ENCODE results near the gene TMEM144.
"Not testable (repeated sequence)": the region's sequence is repeated elsewhere in the genome, so short reads cannot be mapped to it uniquely, and the experiment has no call there.

Gene TMEM144

GRCh38 chr4:158192439-158193158 lies 17.7 kb upstream of the TMEM144 start:
- DNase-seq = no peak

- peak; percentile 63 for DNase-seq
Measured at GRCh38 chr4:158193171-158193749, 17.0 kb upstream of the TMEM144 start.

DNA sequence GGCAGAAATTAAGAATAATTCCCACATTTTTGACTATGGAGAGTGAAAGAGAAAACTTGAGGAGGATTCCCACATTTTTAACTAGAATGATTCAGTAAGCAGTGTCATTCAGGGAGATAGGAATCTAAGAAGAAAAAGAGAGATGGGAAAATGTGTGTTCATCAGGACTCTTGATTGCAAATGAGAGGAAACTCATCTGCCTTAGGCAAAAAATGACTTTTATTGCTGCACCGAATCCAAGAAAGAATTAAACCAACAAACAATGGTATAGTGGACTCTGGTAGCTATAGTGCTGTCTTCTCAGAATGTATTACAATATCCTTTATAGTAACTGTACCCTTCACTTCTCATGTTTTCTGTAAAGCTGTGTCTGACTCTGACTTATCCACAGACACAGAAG lies 15.0 kb upstream of the TMEM144 start:
- no peak for DNase-seq

DNA sequence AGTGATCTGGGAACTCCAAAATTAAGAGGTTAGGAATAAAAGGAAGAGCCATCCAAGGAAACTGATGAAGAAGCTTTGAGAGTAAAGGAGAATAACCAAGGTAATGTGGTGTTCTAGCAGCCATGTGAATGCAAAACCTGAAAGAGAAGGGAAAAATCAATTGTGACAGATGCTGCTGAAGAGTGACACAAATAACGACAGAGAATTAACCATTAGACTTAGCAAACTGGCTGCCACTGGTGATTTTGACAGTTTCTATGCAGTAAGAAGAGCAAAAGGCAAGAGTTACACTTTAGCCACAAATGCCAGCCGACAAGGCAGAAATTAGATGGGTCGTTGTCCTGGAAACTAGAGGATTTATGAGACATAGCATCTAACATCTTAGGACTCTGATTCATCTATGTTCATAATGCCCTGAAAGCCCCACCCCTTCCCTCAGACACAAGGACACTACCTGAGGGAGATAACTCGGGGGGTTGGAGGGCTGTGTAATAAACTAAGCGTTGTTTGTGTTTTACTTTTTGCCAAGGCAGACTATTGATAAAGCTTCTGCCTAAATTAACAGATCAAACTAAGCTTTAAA lies 13.0 kb upstream of the TMEM144 start:
- DNase-seq = no peak

- DNase-seq = no peak
Measured at GRCh38 chr4:158200214-158200613, 10.1 kb upstream of the TMEM144 start.

DNA sequence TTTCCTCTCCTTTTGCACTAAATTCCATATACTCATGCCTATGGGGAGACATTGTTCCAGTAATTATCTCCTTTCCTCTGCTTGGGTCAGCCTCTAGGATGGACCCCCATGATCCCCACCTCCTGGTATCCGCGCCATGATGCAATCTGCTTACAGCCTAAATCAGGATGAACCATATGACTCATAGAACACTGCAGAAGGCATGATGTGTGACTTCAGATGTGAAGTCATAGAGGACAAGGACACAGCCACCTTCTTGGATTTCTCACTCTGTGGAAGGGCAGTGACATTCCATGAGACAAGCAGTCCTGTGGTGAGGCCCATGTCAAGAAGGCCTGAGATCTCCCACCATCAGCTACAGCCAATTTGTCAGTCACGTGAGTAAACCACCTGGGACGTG lies 9.0 kb upstream of the TMEM144 start:
- peak; percentile 41 for DNase-seq

DNA sequence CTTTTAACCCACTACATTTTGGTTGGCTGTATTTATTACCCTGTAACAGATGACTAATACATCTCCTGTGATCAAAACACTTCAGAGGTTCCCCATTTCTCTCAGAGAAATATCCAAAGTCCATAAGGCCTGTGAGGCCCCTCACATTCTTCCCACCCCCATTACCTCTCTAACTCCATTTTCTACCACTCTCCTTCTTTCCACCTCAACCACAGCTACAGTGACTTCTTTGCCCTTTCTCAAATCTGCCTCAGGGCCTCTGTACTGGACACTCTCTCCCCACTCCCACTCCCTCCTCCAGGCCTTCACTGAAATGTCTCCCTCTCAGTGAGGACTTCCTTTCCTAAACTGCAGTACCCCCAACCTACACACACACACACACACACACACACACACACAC lies 8.4 kb upstream of the TMEM144 start:
- peak; percentile 43 for DNase-seq

DNA sequence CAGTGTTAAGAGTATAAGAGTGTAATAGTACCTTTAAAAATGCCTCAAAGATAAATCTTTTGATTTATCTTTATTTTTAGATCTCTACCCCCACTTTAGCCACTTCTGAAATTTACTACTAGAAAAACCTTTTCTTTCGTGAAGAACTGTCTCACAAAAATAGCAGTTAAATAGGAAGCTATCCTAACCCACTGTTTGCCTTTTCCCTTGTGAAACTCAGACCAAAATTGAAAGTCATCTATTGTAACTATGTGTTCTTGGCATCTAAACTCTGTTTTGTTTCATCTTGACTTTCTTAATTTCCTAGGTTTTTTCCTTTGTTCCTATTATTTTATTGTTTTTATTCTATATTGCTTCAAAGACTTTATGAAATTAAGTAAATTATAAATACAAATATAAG lies 7.8 kb upstream of the TMEM144 start:
- DNase-seq = peak; percentile 56

GRCh38 chr4:158203436-158203835 lies 6.8 kb upstream of the TMEM144 start:
- DNase-seq = peak; percentile 56

DNA sequence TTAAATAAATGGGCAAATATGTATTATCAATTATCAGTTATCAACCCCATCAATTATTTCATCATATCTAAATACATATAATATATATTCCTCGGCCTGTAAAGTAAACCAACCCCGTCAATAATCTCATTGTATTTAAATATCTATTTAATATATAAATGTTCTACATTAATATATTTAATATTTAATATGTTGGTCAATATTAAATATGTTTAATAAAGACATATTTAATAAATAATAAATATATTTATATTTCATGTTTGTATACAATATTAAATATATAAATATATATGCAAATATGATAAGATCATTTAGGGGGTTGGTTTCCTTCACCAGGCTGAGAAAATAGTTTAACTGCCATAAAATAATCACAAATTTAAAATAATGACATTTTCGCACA lies 6.4 kb upstream of the TMEM144 start:
- no peak for DNase-seq

DNA sequence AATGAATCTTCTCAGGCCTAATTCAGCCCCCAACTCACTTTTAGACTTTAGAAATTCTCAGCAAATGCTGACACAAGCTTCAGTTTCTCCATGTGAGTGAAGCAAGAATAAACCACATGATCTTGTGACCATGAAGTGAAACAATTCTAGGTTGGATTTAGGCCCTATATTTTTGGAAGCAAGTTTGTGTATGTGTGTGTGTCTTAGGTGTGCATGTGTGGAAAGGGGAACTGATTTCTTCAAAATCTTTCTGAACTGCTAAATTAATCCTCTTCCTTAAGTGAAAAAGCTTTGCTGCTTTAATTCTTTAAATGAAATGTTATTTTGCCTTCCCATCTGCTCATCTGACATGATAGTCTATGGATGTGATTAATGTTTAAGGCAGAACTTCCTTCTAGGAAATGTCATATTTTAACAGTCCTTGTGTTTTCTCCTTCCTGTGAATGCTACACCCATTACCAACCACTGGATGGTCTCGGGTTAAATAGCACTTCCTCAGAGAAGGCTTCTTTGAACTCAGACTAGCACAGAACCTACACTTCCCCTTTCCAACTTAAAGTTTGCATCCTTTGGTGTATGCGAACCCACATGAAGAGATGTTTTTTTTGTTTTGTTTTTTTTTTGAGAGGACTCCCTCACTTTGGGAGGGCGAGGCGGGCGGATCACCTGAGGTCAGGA lies 1.2 kb upstream of the TMEM144 start:
- peak; percentile 82 for DNase-seq

GRCh38 chr4:158211222-158211621 lies 936 bp downstream of the TMEM144 start:
- peak; percentile 10 for DNase-seq

GRCh38 chr4:158213466-158213865 lies 3.2 kb downstream of the TMEM144 start:
- peak; percentile 40 for DNase-seq

- DNase-seq = no peak
Measured at GRCh38 chr4:158214856-158215255, 4.6 kb downstream of the TMEM144 start.

- DNase-seq = no peak
Measured at GRCh38 chr4:158217763-158218162, 7.5 kb downstream of the TMEM144 start.

DNA sequence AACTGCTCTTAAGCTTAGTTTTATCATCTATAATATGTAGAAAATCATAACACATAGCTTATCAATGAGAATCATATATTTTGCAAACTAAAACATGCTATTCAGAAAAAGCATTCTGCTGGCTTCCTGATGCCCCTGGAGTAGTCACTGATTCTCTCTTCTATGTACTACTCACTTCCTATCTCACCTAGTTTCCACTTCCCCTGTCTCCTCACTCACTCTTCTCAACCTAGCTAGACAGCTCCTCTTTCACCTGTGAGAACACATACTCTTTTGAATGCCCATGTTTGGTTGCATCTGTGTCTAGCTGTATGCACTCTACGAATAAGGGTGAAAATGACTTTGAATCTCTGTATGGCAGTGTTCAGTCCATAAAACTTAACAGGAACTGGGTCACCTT lies 9.3 kb downstream of the TMEM144 start:
- no peak for DNase-seq

- not testable (repeated sequence) for DNase-seq
Measured at GRCh38 chr4:158224318-158224717, 14.0 kb downstream of the TMEM144 start.

DNA sequence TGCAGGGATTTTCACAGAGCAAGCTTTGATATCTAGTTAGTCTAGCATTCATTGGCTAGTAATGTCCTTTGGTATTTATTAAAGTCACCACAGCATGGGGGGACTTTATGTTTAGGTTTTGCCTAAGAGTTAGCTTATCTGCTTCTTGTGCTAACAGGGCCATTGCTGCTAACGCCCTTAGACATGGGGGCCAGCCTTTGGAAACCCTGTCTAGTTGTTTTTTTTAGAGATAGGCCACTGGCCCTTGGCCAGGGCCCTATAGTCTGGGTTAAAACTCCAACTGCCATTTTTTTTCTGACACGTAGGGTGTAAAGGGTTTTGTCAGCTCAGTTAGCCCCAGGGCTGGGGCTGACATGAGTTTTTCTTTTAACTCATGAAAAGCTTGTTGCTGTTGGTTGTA lies 14.7 kb downstream of the TMEM144 start:
- DNase-seq = not testable (repeated sequence)

DNA sequence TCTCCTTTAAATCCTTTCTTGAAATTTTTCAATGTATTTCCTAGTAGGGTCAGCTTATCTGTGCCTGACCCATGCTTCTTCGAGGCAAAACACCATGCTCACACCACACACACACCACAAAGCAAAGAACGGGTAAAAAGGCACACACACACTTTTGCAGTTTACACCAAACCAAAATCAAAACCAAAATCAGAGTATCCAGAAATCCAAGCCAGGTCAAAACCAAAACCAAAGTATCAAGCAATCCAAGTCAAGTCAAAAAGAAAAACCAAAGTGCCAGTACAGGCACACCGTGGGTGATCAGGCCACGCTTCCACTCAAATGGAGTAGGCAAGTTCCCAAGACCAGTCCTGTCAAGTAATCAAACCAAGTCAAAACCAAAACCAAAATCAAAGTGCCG lies 17.6 kb downstream of the TMEM144 start:
- not testable (repeated sequence) for DNase-seq

DNA sequence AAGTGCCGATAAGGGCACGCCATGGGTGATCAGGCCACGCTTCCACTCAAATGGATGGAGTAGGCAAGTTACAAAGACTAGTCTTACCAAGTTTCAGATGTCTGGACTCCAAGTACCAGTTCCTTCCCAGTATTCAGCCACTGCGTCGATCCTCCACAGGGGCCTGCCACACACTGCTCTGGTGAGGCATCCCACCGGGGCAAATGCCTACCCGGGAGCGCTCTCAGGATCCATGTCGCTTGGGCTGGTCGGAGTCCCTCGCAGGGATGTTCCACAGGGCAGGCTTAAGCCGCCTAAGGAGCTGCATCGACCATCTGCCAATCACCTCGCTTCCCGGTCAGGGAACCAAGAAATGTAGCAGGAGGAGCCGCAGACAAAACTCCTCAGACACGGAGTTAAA lies 18.1 kb downstream of the TMEM144 start:
- not testable (repeated sequence) for DNase-seq

DNA sequence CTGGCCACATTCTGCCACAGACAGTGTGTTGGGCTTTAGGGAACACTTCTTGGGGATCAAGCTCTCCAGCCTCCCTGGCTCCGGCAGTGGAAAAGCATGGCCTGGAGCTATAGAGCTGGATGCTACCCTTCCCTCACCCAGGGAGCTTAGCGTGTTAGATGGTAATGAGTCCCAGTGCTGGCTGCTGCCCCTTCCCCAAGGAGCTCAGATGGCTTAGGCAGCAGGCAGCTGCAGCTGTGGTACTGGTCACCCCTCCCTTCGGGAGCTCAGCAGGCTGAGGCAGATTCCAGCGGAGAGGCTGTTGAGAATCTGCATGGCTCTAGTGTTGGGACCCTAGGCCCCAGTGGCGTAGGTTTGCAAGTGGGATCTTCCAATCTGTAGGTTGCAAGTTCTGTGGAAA lies 19.5 kb downstream of the TMEM144 start:
- DNase-seq = no peak

- DNase-seq = peak; percentile 19
Measured at GRCh38 chr4:158234671-158235070, 24.4 kb downstream of the TMEM144 start.

GRCh38 chr4:158236304-158237030 lies 26.2 kb downstream of the TMEM144 start:
- DNase-seq = no peak
